Natural killer cell (primary cell): ENCODE data around the gene KPNB1. TPM values are rescaled to one million over a fixed set of nuclear protein-coding genes. Genes with fewer than 3 reads are reported as not detected.

Experiments
- ATAC-seq, 3 donors: fragments of 150-1000 bp in 2 of 3; fragments of 200-7000 bp in 1 of 3; cut with Tn5 transposase; 1 replicate in 1 of 3; 2 replicates in 2 of 3; pipeline ENCODE4 v1.10.0; 2021; ENCODE audit warnings: mild to moderate bottlenecking in 2 of 3, moderate library complexity in 2 of 3
- DNase-seq, 2 donors: peaks; one replicate each; pipeline versions ENCODE4 v3.0.0 to v3.0.0-alpha.2; 2013 to 2021; ENCODE audit warnings: mixed read lengths in 1 of 2
- H3K27ac ChIP-seq: one replicate; pipeline ENCODE4 v1.5.1; 2013; ENCODE audit warnings: mild to moderate bottlenecking, low read length
- H3K27me3 ChIP-seq: one replicate; pipeline ENCODE4 v1.6.1; 2013; ENCODE audit warnings: low read length; ENCODE audit not compliant: control insufficient read depth, insufficient read depth
- H3K36me3 ChIP-seq: one replicate; pipeline ENCODE4 v1.6.1; 2013; ENCODE audit warnings: low read length; ENCODE audit not compliant: control insufficient read depth, insufficient read depth
- H3K4me1 ChIP-seq: one replicate; pipeline ENCODE4 v1.6.1; 2013; ENCODE audit warnings: low read length; ENCODE audit not compliant: control insufficient read depth, insufficient read depth
- H3K4me3 ChIP-seq: one replicate; pipeline ENCODE4 v1.5.1; 2013; ENCODE audit warnings: low read length
- H3K9me3 ChIP-seq: one replicate; pipeline ENCODE4 v1.6.1; 2013; ENCODE audit warnings: low read length; ENCODE audit not compliant: control insufficient read depth, insufficient read depth
- H3K27ac Mint-ChIP-seq, 2 donors: one replicate each; pipeline ENCODE4 v1.8.0; 2022; ENCODE audit warnings: mild to moderate bottlenecking in 2 of 2, mixed read lengths in 2 of 2, moderate library complexity in 1 of 2
- H3K27me3 Mint-ChIP-seq, 2 donors: one replicate each; pipeline ENCODE4 v1.8.0; 2022; ENCODE audit warnings: low read depth in 2 of 2, mixed read lengths in 2 of 2
- H3K36me3 Mint-ChIP-seq: one replicate; pipeline ENCODE4 v1.8.0; 2022; ENCODE audit warnings: mixed read lengths
- H3K4me1 Mint-ChIP-seq, 2 donors: one replicate each; pipeline ENCODE4 v1.8.0; 2022; ENCODE audit warnings: mixed read lengths in 2 of 2
- H3K4me3 Mint-ChIP-seq: one replicate; pipeline ENCODE4 v1.8.0; 2022; ENCODE audit warnings: mild to moderate bottlenecking, moderate library complexity, mixed read lengths
- H3K9me3 Mint-ChIP-seq, 2 donors: one replicate each; pipeline ENCODE4 v1.8.0; 2022; ENCODE audit warnings: mixed read lengths in 2 of 2
- CTCF ChIP-seq: fragments of 200-600 bp; IDR thresholded peaks from one replicate; pipeline ENCODE4 v1.8.0; 2022; ENCODE audit warnings: antibody characterized with exemption
- WGBS: methylation state at CpG from one replicate; pipeline ENCODE4 v1.1.7; 2013; ENCODE audit warnings: missing lambda C conversion rate; ENCODE audit not compliant: insufficient coverage; 5-methylcytosine and 5-hydroxymethylcytosine counted together
- intact Hi-C: fragments of 100-400 bp; cut with micrococcal nuclease; formaldehyde crosslinking; loops from one replicate; pipeline ENCODE4 v1.14.2; 2022
- total RNA-seq, 4 donors: library from RNA; stranded (reverse); fragments of 120-200 nt in 1 of 4; gene quantifications; one replicate each; pipeline versions ENCODE4 v1.2.3 to v1.2.4, GENCODE V29; 2013 to 2022

KPNB1 gene
- total RNA-seq, 3 donors from 2014 or later (not counting 1 experiment from before 2014, with no cell fraction given): 236 to 273 (median 259) TPM

- DNase-seq: no peak
- H3K4me3 Mint-ChIP-seq: no peak overlapping the region
- intact Hi-C loops: no loop called here
- no peaks in the 10 kb centered on the region for H3K4me1 Mint-ChIP-seq
- H3K9me3 ChIP-seq: no peaks in the 10 kb centered on the region
- WGBS: 99% methylated on average over 2 of the region's 2 CpGs
- TF ChIP-seq CTCF: no peak
- peaks cover 37% of the 10 kb centered on the region for H3K36me3 Mint-ChIP-seq
- H3K4me3 ChIP-seq: no peak overlapping the region
- H3K36me3 ChIP-seq: peaks cover 93% of the 10 kb centered on the region
- H3K4me1 ChIP-seq: no peaks in the 10 kb centered on the region
- H3K27ac Mint-ChIP-seq: peak overlapping the region in 1 of 2 donors; percentile 45
- H3K27me3 Mint-ChIP-seq: no peaks in the 10 kb centered on the region
- no peak overlapping the region for H3K27ac ChIP-seq
- H3K9me3 Mint-ChIP-seq: no peaks in the 10 kb centered on the region
- ATAC-seq: no peak
- H3K27me3 ChIP-seq: no peaks in the 10 kb centered on the region
Observed at GRCh38 chr17:47675380-47676198, 25.9 kb downstream of the KPNB1 start.

GRCh38 chr17:47676199-47676472 lies 26.4 kb downstream of the KPNB1 start:
- Histone ChIP-seq H3K36me3 (peaks cover 92% of the 10 kb centered on the region), H3K4me3 (no peak overlapping the region), H3K4me1 (no peaks in the 10 kb centered on the region), H3K27me3 (no peaks in the 10 kb centered on the region), H3K27ac (no peak overlapping the region), H3K9me3 (no peaks in the 10 kb centered on the region)
- intact Hi-C loops: no loop called here
- Mint-ChIP-seq H3K27me3 (no peaks in the 10 kb centered on the region), H3K36me3 (peaks cover 37% of the 10 kb centered on the region), H3K4me3 (no peak overlapping the region), H3K9me3 (no peaks in the 10 kb centered on the region), H3K27ac (peak overlapping the region in 1 of 2 donors; percentile 45), H3K4me1 (no peaks in the 10 kb centered on the region)
- ATAC-seq: no peak
- 97% methylated on average over 4 of the region's 4 CpGs for WGBS
- TF ChIP-seq CTCF: no peak
- no peak for DNase-seq

GRCh38 chr17:47676510-47677165 lies 26.9 kb downstream of the KPNB1 start:
- ATAC-seq (no peak), DNase-seq (no peak)
- H3K9me3 Mint-ChIP-seq: no peaks in the 10 kb centered on the region
- WGBS: 84% methylated on average over 5 of the region's 7 CpGs
- peaks cover 37% of the 10 kb centered on the region for H3K36me3 Mint-ChIP-seq
- peaks cover 91% of the 10 kb centered on the region for H3K36me3 ChIP-seq
- H3K9me3 ChIP-seq: no peaks in the 10 kb centered on the region
- no peaks in the 10 kb centered on the region for H3K4me1 ChIP-seq
- H3K27me3 Mint-ChIP-seq: no peaks in the 10 kb centered on the region
- intact Hi-C loops: no loop called here
- no peaks in the 10 kb centered on the region for H3K4me1 Mint-ChIP-seq
- no peaks in the 10 kb centered on the region for H3K27me3 ChIP-seq
- no peak overlapping the region for H3K27ac ChIP-seq
- no peak overlapping the region for H3K4me3 Mint-ChIP-seq
- TF ChIP-seq CTCF: no peak
- peak overlapping the region in 1 of 2 donors; percentile 45 for H3K27ac Mint-ChIP-seq
- H3K4me3 ChIP-seq: no peak overlapping the region
